ENCODE measurements around the gene PWWP2B.

PWWP2B gene

GRCh38 chr10:132403511-132404168 is 6.6 kb downstream of the PWWP2B start:
- no peaks in the 10 kb centered on the region for H3K9me3 Mint-ChIP-seq
- no peak for DNase-seq
- H3K4me3 Mint-ChIP-seq = no peak overlapping the region
- ATAC-seq = no peak
- H3K27me3 Mint-ChIP-seq = no peaks in the 10 kb centered on the region
- peaks cover 35% of the 10 kb centered on the region for H3K4me1 Mint-ChIP-seq
- H3K27ac Mint-ChIP-seq = no peak overlapping the region

- Mint-ChIP-seq H3K4me1 (peaks cover 33% of the 10 kb centered on the region), H3K27ac (no peak overlapping the region)
These were observed 7.3 kb downstream of the PWWP2B start for GRCh38 chr10:132404169-132404880.

GRCh38 chr10:132404911-132405462 is 8.0 kb downstream of the PWWP2B start:
- no peaks in the 10 kb centered on the region for H3K9me3 Mint-ChIP-seq
- H3K27me3 Mint-ChIP-seq = no peaks in the 10 kb centered on the region
- H3K4me3 Mint-ChIP-seq = no peak overlapping the region
- peak; percentile 8 for ATAC-seq
- no peak for DNase-seq
- peaks cover 31% of the 10 kb centered on the region for H3K4me1 Mint-ChIP-seq
- H3K27ac Mint-ChIP-seq = no peak overlapping the region

More at GRCh38 chr10:132404169-132404880, 7.3 kb downstream of the PWWP2B start:
- DNase-seq (no peak), ATAC-seq (no peak)
- Mint-ChIP-seq H3K27me3 (no peaks in the 10 kb centered on the region), H3K4me3 (no peak overlapping the region), H3K9me3 (no peaks in the 10 kb centered on the region)

- H3K9me3 Mint-ChIP-seq = no peaks in the 10 kb centered on the region
These were observed 8.5 kb downstream of the PWWP2B start for GRCh38 chr10:132405463-132405991.

GRCh38 chr10:132406181-132406580 is 9.2 kb downstream of the PWWP2B start:
- Mint-ChIP-seq H3K4me1 (peaks cover 25% of the 10 kb centered on the region), H3K27ac (peak overlapping the region in 1 of 2 donors; percentile 83), H3K4me3 (no peak overlapping the region), H3K27me3 (no peaks in the 10 kb centered on the region), H3K9me3 (no peaks in the 10 kb centered on the region)
- DNase-seq = no peak
- no peak for ATAC-seq

More at GRCh38 chr10:132405463-132405991, 8.5 kb downstream of the PWWP2B start:
- no peak for DNase-seq
- peak; percentile 2 for ATAC-seq
- no peak overlapping the region for H3K27ac Mint-ChIP-seq
- peaks cover 28% of the 10 kb centered on the region for H3K4me1 Mint-ChIP-seq
- H3K4me3 Mint-ChIP-seq = no peak overlapping the region
- no peaks in the 10 kb centered on the region for H3K27me3 Mint-ChIP-seq

GRCh38 chr10:132406750-132407149 is 9.8 kb downstream of the PWWP2B start:
- no peak overlapping the region for H3K27ac Mint-ChIP-seq
- no peaks in the 10 kb centered on the region for H3K9me3 Mint-ChIP-seq
- peaks cover 25% of the 10 kb centered on the region for H3K4me1 Mint-ChIP-seq

GRCh38 chr10:132407243-132407746 is 10.3 kb downstream of the PWWP2B start:
- no peaks in the 10 kb centered on the region for H3K9me3 Mint-ChIP-seq
- H3K27me3 Mint-ChIP-seq = no peaks in the 10 kb centered on the region
- peak overlapping the region; percentile 63 to 75 for H3K4me3 Mint-ChIP-seq
- peak overlapping the region; percentile 93 to 94 for H3K27ac Mint-ChIP-seq
- DNase-seq (no peak), ATAC-seq (no peak)
- H3K4me1 Mint-ChIP-seq = peaks cover 25% of the 10 kb centered on the region

More at GRCh38 chr10:132406750-132407149, 9.8 kb downstream of the PWWP2B start:
- ATAC-seq = no peak
- H3K4me3 Mint-ChIP-seq = no peak overlapping the region
- H3K27me3 Mint-ChIP-seq = no peaks in the 10 kb centered on the region
- no peak for DNase-seq

GRCh38 chr10:132407846-132408278 is 10.9 kb downstream of the PWWP2B start:
- Mint-ChIP-seq H3K9me3 (no peaks in the 10 kb centered on the region), H3K4me3 (peak overlapping the region; percentile 63 to 75), H3K27ac (peak overlapping the region; percentile 93 to 94), H3K4me1 (peaks cover 25% of the 10 kb centered on the region), H3K27me3 (no peaks in the 10 kb centered on the region)
- DNase-seq (no peak), ATAC-seq (peak; percentile 34)

- peak overlapping the region; percentile 93 to 94 for H3K27ac Mint-ChIP-seq
- H3K4me1 Mint-ChIP-seq = peaks cover 25% of the 10 kb centered on the region
- H3K27me3 Mint-ChIP-seq = no peaks in the 10 kb centered on the region
- DNase-seq (no peak), ATAC-seq (peak; percentile 36)
- peak overlapping the region; percentile 63 to 75 for H3K4me3 Mint-ChIP-seq
- H3K9me3 Mint-ChIP-seq = no peaks in the 10 kb centered on the region
These were observed 11.4 kb downstream of the PWWP2B start for GRCh38 chr10:132408367-132408781.

- DNase-seq = no peak
- H3K27me3 Mint-ChIP-seq = no peaks in the 10 kb centered on the region
- ATAC-seq = no peak
- H3K27ac Mint-ChIP-seq = peak overlapping the region in 1 of 2 donors; percentile 82
- peak overlapping the region in 1 of 2 donors; percentile 48 for H3K4me3 Mint-ChIP-seq
- no peaks in the 10 kb centered on the region for H3K9me3 Mint-ChIP-seq
- peaks cover 25% of the 10 kb centered on the region for H3K4me1 Mint-ChIP-seq
These were observed 12.0 kb downstream of the PWWP2B start for GRCh38 chr10:132408823-132409666.

- H3K9me3 Mint-ChIP-seq = no peaks in the 10 kb centered on the region
- H3K27me3 Mint-ChIP-seq = no peaks in the 10 kb centered on the region
- H3K4me1 Mint-ChIP-seq = peaks cover 25% of the 10 kb centered on the region
- H3K27ac Mint-ChIP-seq = peak overlapping the region in 1 of 2 donors; percentile 83
- ATAC-seq = no peak
- H3K4me3 Mint-ChIP-seq = no peak overlapping the region
- DNase-seq = no peak
These were observed 12.6 kb downstream of the PWWP2B start for GRCh38 chr10:132409667-132410028.

GRCh38 chr10:132410056-132410778 is 13.2 kb downstream of the PWWP2B start:
- Mint-ChIP-seq H3K9me3 (no peaks in the 10 kb centered on the region), H3K27me3 (no peaks in the 10 kb centered on the region), H3K27ac (peak overlapping the region in 1 of 2 donors; percentile 83), H3K4me1 (peaks cover 25% of the 10 kb centered on the region), H3K4me3 (no peak overlapping the region)
- DNase-seq (no peak), ATAC-seq (no peak)

- Mint-ChIP-seq H3K4me1 (peaks cover 25% of the 10 kb centered on the region), H3K27ac (no peak overlapping the region), H3K4me3 (no peak overlapping the region), H3K9me3 (no peaks in the 10 kb centered on the region), H3K27me3 (no peaks in the 10 kb centered on the region)
- no peak for DNase-seq
- no peak for ATAC-seq
These were observed 14.0 kb downstream of the PWWP2B start for GRCh38 chr10:132410779-132411532.
